HG02884 (cell line): Measurements from ENCODE around the gene TRPM3.

Experiments
- ATAC-seq: cut with Tn5 transposase; IDR thresholded peaks from one replicate; pipeline ENCODE4 v1.9.1; 2021; ENCODE audit warnings: mild to moderate bottlenecking, moderate library complexity; ENCODE audit not compliant: unreplicated experiment

TRPM3 gene

DNA sequence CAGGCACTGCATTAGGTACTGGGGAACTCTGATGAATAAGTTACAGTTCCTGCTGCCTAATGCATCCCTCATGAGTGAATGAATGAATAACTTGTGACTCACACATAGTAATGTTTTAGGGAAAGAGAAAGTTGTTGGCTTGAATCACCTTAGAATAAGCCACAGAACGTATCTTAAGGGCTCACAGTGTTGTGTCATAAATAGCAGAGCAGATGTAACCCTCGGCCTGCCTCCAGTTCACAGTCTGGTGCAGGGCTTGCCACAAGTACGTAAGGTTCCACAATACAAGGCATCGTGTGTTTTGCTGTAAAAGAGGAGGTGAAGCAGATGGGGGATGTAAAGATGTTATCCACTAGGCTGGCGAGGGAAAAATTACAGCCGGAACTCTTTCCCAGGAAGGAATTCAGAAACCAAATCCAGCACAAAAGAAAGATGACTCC lies 218.7 kb downstream of the TRPM3 start:
- ATAC-seq: no peak

DNA sequence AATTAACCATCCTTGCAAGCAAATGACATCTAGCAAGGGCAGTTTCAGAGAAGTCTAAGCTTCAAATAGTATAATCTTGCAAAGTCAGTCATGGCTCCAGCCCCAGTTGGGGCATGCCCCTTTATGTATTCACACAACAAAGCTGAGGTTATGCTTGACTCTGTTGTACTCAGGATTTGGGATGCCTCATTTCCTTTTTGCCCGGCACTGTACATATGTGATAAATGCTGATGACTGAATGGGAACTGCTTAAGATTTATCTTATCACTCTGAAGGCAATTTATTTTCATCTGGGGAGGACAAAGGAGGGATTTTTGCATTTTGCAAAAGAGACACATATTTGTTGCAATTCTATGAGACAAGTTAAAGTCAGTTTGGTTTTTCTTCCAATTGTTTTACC lies 219.2 kb downstream of the TRPM3 start:
- ATAC-seq: no peak

- no peak for ATAC-seq
These were observed 219.7 kb downstream of the TRPM3 start for GRCh38 chr9:70901746-70902145.

DNA sequence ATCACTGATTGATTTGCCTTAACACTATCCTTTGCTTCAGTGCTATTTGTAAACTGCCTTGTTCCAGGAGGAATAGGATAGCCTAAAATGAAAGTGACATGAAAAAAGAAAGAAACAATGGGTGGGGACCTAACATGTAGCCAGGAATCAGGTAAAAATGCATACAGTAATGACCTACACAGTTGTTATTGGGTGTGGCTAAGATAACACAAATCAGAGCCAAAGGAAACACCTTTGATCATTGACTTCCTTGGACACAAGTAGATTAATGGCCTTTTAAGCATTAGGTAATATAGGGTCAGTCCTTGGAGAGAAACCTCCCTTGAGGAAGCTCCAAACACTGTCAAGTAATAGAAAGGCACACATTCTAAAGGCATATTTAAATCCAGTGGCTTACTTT lies 220.4 kb downstream of the TRPM3 start:
- no peak for ATAC-seq

GRCh38 chr9:70893580-70894122 lies 227.8 kb downstream of the TRPM3 start:
- no peak for ATAC-seq

GRCh38 chr9:70888471-70888870 lies 232.9 kb downstream of the TRPM3 start:
- no peak for ATAC-seq

DNA sequence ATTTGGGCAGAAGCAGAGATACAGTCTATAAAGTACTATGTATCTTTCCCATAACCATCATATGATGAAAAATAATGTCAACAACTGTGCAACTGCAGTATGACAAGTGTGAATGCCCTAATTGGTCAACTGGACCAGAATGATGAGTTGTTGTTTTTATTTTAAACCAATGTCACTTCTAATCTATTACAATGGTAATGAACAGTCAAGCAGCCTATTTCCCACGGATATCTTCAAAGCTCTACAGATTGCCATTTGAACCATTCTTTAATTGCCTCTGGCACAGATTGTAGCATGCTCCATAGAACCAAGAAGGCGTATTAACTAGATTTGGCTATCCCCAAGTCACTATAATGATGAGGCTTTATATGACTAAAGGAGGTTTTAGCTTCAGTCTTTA lies 233.6 kb downstream of the TRPM3 start:
- ATAC-seq: no peak

- no peak for ATAC-seq
These were observed 237.2 kb downstream of the TRPM3 start for GRCh38 chr9:70883963-70884793.

GRCh38 chr9:70883056-70883455 lies 238.4 kb downstream of the TRPM3 start:
- ATAC-seq: no peak

GRCh38 chr9:70881333-70881732 lies 240.1 kb downstream of the TRPM3 start:
- ATAC-seq: no peak

DNA sequence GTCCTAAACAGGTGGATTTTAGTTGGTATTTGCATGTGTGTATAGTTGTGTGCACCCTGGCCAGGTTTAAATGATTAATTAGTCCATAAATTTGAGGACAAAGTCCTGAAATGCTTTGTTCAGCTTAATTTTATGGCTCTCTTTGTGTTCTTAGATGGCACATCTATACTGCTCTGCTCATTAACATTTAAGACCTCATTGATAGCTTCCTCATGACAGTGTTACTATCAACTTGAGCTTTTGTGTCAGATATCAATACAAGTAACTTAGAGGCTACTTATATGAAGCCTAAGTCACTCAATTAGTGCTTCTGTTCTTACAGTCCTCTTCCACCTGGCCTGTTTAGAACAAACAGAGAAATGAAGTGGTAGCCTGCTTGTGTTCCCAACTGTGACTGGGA lies 240.9 kb downstream of the TRPM3 start:
- ATAC-seq: no peak

DNA sequence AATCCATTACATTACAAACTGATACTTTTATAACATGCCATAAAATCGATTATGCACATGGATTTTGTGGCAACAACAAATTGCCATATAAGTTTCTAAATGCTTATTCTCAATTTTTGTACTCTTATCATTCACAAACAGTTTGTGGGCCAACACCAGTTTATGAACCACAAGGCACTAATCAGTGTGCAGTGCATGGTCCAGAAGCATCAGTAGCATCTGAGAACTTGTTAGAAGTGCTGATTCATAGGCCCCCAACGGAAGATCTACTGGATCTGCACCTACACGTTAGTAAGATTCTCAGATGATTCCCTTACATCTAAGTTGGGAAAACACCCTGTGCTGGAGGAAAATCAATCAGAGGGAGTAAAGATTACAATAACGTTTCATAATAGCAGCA lies 242.8 kb downstream of the TRPM3 start:
- no peak for ATAC-seq

DNA sequence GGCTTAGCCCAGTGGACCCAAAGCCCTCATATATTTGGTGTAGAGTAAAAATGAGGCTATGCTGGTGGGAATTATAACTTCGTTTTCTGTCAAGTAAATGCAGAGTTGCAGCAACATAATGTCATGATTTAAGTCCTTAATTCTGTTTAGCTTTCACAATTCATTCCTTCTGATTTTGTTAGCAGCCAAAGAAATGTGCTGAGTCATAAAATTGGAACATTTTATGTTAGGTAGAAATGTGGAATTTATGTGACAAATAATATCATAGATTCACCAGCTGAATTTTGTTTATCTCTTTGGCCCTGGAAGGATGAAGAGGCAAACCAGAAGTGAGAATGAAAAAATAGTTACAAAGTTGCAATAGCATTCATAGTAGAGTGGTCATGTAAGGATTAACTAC lies 247.0 kb downstream of the TRPM3 start:
- ATAC-seq: no peak

DNA sequence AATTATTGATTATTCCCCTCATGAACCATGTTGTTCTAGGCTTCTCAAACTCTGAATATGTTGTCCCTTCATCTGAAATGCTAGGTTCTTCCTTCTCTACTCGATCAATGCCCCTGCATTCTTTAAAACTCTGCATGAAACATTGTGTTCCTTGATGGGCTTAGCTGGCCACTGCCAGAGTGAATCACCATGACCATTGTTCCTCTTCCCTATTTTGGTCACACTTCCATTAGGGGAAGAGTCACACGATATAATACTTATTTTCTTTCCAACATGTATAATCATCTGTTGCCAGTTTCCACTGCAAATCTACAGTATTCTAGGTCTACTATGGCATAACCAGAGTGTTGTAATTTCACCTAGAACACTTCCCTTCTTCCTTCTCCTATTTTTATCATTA lies 247.9 kb downstream of the TRPM3 start:
- ATAC-seq: no peak

- no peak for ATAC-seq
These were observed 252.5 kb downstream of the TRPM3 start for GRCh38 chr9:70868661-70869652.

- no peak for ATAC-seq
These were observed 253.4 kb downstream of the TRPM3 start for GRCh38 chr9:70868041-70868440.

DNA sequence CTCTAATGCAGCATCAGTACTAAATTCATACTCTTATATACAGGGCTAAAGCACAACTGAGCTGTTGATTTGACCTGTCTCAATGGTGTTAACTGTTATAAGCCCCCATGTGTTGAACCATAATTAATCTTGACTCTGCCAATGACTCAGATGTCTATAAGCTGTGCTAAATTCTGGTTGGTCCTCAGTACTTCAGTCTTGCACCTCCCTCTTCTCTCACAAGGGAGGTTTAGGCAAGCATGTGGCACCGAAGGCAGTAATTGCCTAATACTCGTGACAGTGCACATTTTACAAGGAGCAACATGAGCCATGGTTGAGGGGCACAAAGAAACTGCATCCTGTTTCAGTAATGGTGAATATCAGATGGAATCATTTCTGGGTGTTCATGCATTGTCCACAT lies 255.9 kb downstream of the TRPM3 start:
- ATAC-seq: no peak

DNA sequence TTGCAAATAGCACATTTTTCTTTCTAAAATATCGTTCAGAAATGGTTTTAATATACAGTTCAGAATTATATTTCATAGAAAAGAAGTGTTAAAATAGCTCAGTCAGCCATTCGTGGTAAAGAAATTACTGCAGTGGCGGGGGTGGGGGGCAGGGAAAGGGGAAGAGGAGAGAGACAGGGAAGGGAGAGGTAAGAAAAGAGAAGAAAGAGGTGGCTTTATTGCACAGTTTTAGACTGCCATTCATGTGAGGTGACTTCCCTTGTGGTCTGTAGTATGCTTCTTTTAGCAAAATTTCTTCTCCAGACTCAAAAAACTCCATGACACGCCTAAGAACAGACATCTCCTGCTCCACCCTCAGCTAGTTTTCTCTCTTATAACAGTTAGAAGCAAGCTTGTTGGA lies 259.6 kb downstream of the TRPM3 start:
- ATAC-seq: no peak

GRCh38 chr9:70861376-70861775 lies 260.0 kb downstream of the TRPM3 start:
- ATAC-seq: no peak

- no peak for ATAC-seq
These were observed 261.7 kb downstream of the TRPM3 start for GRCh38 chr9:70859694-70860093.

DNA sequence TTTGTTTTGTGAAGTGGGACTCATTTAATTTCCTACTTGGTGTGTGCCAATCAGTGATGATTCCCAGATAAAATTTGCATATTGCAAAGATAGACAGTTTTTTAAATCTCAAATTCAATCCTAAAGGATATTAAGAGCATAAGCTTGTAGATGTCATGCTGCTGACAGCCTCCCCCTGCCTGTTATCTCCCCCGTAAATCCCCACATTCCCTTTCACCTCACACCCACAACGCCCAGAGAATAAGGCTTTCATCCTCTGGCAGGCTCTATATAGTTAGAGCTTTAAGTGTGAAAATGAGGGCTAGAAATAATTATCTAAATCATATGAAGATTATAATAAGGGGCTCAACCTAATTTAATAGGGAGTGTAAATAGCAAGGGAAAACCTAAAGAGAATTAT lies 265.0 kb downstream of the TRPM3 start:
- ATAC-seq: no peak
